GM10266 (cell line): Measurements from ENCODE around the gene WDR12.
A peak's percentile ranks its signal among the peaks of the same experiment; 100 is the strongest.
"Not testable (repeated sequence)": the region's sequence is repeated elsewhere in the genome, so short reads cannot be mapped to it uniquely, and the experiment has no call there.

Experiments
- DNase-seq: peaks from one replicate; pipeline ENCODE4 v3.0.0; 2012; ENCODE audit errors: extremely low spot score
- CTCF ChIP-seq: IDR thresholded peaks from 2 replicates; pipeline ENCODE4 v1.5.1; 2012; ENCODE audit warnings: mild to moderate bottlenecking, low read depth; ENCODE audit not compliant: control insufficient read depth, insufficient read depth; ENCODE audit errors: missing control alignments

WDR12 gene

GRCh38 chr2:202881570-202881969, 29.9 kb downstream of the WDR12 start:
- no peak for DNase-seq
- no peak for TF ChIP-seq CTCF

DNA sequence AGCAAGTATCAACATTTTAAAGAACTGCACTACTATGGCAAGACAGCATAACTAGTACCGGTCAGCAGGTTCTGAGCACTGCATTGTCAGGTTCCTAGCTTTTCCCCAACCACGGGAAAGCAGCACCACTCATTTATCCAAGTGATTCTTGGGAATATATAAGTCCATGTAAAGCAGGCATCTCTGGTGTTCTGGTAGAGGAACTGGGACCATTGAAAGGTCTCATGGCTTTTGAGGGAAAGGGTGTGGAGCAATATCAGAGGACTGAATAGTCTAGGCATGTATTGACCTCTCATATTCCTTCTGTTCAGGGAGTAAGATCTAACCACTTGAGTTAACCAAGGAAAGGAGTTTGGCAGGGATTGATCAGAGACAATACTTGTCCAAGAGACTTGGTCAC, 33.8 kb downstream of the WDR12 start:
- TF ChIP-seq CTCF: no peak
- DNase-seq: no peak

- peak; percentile 76 for DNase-seq
Measured at GRCh38 chr2:202871300-202872141, 40.0 kb downstream of the WDR12 start, which contains the start of gene ICA1L. Gene ICA1L, minus strand, starts transcription at chr2:202871766. Its CDS starts 42,757 bp downstream, at chr2:202829009.

DNA sequence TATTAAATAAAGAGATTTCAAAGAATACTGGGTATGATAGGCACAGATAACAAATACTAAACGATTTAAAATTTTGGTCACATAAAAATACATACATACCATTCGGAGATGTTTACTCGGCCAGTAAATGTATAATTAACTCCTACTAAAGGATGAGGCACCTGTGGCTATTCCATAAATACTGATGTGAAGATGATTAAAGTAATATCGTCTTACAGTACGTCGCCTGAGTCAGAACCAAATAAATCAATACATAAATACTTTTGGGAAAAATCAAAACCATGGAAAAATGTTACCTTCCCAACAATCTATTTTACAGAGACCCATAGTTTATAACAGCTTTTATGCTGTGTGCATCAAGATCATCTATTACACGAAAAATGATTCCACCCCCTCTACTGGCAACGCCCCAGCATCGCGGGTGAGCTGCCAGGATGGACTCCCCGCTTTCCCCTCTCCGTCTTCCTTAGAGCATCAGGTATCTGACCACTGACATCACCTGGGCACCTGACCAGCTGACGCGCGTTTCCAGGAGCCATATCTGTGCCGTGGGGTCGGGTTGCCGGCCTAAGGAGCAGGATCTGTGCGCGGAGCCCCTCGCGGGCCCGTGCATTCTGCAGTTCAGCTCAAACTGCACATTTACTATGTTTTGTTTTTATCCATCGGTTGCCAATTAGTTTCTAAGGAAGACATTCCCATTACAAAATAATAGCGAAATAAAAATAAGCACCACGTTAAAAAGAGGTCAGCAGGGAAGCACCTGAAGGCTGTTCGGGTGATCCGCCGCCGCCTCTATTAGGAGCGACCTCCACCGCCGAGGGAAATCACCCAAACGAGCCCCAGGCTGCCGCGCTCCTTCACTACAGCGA, 40.8 kb downstream of the WDR12 start:
- TF ChIP-seq CTCF: peak; percentile 75
- DNase-seq: peak; percentile 80

More at GRCh38 chr2:202871300-202872141, 40.0 kb downstream of the WDR12 start, which contains the start of gene ICA1L:
- TF ChIP-seq CTCF: no peak

DNA sequence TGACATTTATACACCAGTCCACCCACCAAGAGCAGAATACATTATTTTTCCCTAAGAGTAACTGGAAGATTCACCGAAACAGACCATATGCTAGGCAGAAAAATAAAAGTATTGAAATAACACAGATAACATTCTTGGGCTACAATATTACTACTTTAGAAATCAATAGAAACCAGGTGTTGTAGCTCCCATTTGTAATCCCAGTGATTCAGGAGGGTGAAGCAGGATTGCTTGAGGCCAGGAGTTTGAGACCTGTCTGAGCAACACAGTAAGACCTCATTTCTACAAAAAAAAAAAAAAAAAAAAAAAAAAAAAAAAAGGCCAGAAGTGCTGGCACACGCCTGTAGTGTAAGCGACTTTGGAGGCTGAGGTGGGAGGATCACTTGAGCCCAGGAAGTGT, 49.5 kb downstream of the WDR12 start:
- no peak for TF ChIP-seq CTCF

GRCh38 chr2:202858601-202859000, 52.9 kb downstream of the WDR12 start:
- TF ChIP-seq CTCF: no peak
- DNase-seq: no peak

More for the DNA sequence above, 49.5 kb downstream of the WDR12 start:
- no peak for DNase-seq

- DNase-seq: not testable (repeated sequence)
Measured at GRCh38 chr2:202849343-202849742, 62.1 kb downstream of the WDR12 start.
